ENCODE results near the gene VAT1. TPM values are rescaled to one million over a fixed set of nuclear protein-coding genes. Genes with fewer than 3 reads are reported as not detected.
"Not testable (repeated sequence)": the region's sequence is repeated elsewhere in the genome, so short reads cannot be mapped to it uniquely, and the experiment has no call there.

Gene VAT1
- total RNA-seq, 1 donor from 2014 or later, result 148 TPM

GRCh38 chr17:42975701-42976100 lies 46.5 kb downstream of the VAT1 start:
- DNase-seq (ENCODE audit: low read depth in 2 of 2), result not testable (repeated sequence)

- no peak for DNase-seq (ENCODE audit: low read depth in 2 of 2)
Measured at GRCh38 chr17:42975265-42975664, 46.9 kb downstream of the VAT1 start.

- DNase-seq (ENCODE audit: low read depth in 2 of 2), result not testable (repeated sequence)
Measured at GRCh38 chr17:42973323-42973722, 48.9 kb downstream of the VAT1 start.

- DNase-seq (ENCODE audit: low read depth in 2 of 2), result no peak
Measured at GRCh38 chr17:42971589-42971988, 50.6 kb downstream of the VAT1 start.

GRCh38 chr17:42969001-42969581 lies 53.1 kb downstream of the VAT1 start:
- peak in 1 of 2 donors; percentile 9 for DNase-seq (ENCODE audit: low read depth in 2 of 2)

- no peak for DNase-seq (ENCODE audit: low read depth in 2 of 2)
Measured at GRCh38 chr17:42967925-42968324, 54.3 kb downstream of the VAT1 start.

Other genes with a start within 250 kb of the VAT1 start
- 39.2 and 48.3 TPM in 2 replicates for gene VPS25, start 248.9 kb downstream of the VAT1 start, total RNA-seq
- gene WNK4, start 241.8 kb downstream of the VAT1 start, total RNA-seq, result 2.1 and 2.4 TPM in 2 replicates
- gene COA3, start 223.7 kb downstream of the VAT1 start, total RNA-seq, result 60.1 and 67.0 TPM in 2 replicates
- not detected in 2 replicates for gene CNTD1, start 223.5 kb downstream of the VAT1 start, total RNA-seq
- 121 and 128 TPM in 2 replicates for gene BECN1, start 198.1 kb downstream of the VAT1 start, total RNA-seq
- gene PSME3, start 189.0 kb downstream of the VAT1 start, total RNA-seq, result 58.9 and 60.8 TPM in 2 replicates
- gene AOC2, start 177.8 kb downstream of the VAT1 start, total RNA-seq, result 0.25 and 0.26 TPM in 2 replicates
- 0.26 and 0.89 TPM in 2 replicates for gene AOC3, start 171.2 kb downstream of the VAT1 start, total RNA-seq
- not detected in 2 replicates for gene G6PC1, start 121.6 kb downstream of the VAT1 start, total RNA-seq
- 13.1 and 14.7 TPM in 2 replicates for gene AARSD1, start 57.9 kb downstream of the VAT1 start, total RNA-seq
- 0.13 TPM in 2 replicates for gene PTGES3L, start 42.3 kb downstream of the VAT1 start, total RNA-seq
- gene RUNDC1, start 41.8 kb downstream of the VAT1 start, total RNA-seq, result 6.2 and 10.1 TPM in 2 replicates
- gene RPL27, start 24.0 kb downstream of the VAT1 start, total RNA-seq, result 840 and 910 TPM in 2 replicates
- gene IFI35, start 15.6 kb downstream of the VAT1 start, total RNA-seq, result 6.2 and 12.0 TPM in 2 replicates
- gene RND2, start 2.8 kb upstream of the VAT1 start, total RNA-seq, result 0.13 and 0.25 TPM in 2 replicates
- gene BRCA1, start 103.0 kb upstream of the VAT1 start, total RNA-seq, result 7.7 and 15.8 TPM in 2 replicates
- 72.5 and 93.4 TPM in 2 replicates for gene NBR1, start 148.8 kb upstream of the VAT1 start, total RNA-seq
- 1.2 and 1.9 TPM in 2 replicates for gene TMEM106A, start 189.5 kb upstream of the VAT1 start, total RNA-seq
- gene CCDC200, start 206.2 kb upstream of the VAT1 start, total RNA-seq, result not detected in 2 replicates
- gene RNU2-1, start 211.6 kb upstream of the VAT1 start, total RNA-seq, result not detected in 2 replicates